ENCODE data around the gene BICDL1.
A peak's percentile ranks its signal among the peaks of the same experiment; 100 is the strongest.

Gene BICDL1, protein sequence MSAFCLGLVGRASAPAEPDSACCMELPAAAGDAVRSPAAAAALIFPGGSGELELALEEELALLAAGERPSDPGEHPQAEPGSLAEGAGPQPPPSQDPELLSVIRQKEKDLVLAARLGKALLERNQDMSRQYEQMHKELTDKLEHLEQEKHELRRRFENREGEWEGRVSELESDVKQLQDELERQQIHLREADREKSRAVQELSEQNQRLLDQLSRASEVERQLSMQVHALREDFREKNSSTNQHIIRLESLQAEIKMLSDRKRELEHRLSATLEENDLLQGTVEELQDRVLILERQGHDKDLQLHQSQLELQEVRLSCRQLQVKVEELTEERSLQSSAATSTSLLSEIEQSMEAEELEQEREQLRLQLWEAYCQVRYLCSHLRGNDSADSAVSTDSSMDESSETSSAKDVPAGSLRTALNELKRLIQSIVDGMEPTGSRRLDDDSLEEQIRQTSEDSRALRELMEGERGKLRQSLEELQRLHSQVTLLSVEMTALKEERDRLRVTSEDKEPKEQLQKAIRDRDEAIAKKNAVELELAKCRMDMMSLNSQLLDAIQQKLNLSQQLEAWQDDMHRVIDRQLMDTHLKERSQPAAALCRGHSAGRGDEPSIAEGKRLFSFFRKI

DNA sequence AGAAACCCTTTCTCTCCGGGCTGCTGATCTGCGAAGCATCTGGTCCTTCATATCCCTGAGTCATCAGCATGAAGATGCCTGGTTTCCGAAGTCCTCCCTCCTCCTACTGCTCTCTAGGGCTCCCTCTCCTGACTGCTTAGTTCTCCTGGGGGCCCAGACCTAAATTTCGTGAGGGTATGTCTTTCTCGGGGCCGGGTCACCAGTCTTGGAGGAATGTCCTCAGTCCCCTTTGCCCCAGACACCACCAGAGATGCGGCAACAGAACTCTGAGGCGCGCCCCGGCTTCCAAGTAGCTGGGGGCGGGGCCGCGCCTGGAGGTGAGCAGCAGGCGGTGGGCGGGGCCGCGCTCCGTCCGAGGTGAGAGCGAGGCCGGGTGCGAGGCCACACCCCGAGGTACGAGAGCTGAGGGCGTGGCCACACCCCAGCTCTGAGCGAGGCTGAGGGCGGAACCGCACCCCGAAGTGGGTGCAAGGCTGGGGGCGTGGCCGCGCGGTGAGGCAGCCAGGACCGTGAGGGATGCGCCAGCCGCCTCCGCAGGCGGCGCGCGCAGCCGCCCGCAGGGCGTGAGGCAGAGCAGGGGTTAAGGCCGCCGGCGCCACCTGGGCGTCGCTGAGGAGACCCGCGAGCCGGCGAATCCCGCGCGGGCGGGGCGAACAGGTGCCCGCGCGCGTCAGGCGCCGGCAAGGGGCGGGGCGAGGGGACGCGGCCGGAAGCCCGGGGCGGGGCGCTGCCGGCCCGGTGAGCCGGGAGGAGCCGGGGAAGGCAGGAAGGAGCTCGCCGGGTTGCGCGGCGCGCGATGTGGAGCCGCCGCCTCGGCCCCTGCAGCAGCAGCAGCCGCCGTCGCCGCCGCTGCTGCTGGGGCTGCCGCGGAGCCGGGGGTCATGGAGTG, at the start of gene BICDL1:
Gene BICDL1, plus strand, starts transcription at position 765 of the 889 bp plus-strand sequence. CDS start 633 bp downstream, outside the sequence.
- TF ChIP-seq, protein P1, sequence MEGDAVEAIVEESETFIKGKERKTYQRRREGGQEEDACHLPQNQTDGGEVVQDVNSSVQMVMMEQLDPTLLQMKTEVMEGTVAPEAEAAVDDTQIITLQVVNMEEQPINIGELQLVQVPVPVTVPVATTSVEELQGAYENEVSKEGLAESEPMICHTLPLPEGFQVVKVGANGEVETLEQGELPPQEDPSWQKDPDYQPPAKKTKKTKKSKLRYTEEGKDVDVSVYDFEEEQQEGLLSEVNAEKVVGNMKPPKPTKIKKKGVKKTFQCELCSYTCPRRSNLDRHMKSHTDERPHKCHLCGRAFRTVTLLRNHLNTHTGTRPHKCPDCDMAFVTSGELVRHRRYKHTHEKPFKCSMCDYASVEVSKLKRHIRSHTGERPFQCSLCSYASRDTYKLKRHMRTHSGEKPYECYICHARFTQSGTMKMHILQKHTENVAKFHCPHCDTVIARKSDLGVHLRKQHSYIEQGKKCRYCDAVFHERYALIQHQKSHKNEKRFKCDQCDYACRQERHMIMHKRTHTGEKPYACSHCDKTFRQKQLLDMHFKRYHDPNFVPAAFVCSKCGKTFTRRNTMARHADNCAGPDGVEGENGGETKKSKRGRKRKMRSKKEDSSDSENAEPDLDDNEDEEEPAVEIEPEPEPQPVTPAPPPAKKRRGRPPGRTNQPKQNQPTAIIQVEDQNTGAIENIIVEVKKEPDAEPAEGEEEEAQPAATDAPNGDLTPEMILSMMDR (IDR thresholded peaks at IDR 0.05): peak; percentile 33; the same call in 1 of the 2 replicates

DNA sequence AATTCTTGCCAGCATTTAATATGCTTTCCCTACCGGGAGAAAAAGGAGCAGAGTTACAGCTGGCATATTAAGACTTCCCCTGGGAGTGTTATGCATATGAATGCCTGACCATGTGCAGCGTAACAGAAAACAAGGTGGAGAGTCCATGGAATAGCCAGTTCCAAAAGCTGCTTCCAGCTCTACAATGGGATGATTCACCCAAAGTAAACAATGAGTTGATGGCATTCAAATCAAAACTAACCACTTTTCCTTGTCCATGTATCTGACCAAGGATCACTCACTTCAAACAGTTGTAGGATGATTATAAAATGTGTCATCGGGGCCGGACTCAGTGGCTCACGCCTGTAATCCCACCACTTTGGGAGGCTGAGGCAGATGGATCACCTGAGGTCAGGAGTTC, 48.1 kb upstream of the BICDL1 start:
- TF ChIP-seq, protein P1 (IDR thresholded peaks at IDR 0.05): no peak

DNA sequence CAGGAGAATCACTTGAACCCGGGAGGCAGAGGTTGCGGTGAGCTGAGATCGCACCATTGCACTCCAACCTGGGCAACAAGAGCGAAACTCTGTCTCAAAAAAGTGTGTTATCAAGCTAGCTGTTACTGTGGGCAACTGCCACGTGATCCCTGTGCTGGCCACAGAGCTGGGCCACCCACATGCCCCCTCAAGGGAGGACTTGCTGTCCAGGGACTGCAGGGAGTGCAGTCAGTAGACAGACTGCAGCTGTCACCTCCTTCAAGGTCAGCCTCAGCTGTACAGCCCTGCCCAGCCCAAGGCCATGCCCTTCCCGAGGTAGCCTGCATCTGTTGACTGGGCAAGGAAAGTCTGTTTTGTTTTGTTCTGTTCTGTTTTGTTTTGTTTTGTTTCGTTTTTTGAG, 46.6 kb upstream of the BICDL1 start:
- TF ChIP-seq, protein P1 (IDR thresholded peaks at IDR 0.05): no peak

DNA sequence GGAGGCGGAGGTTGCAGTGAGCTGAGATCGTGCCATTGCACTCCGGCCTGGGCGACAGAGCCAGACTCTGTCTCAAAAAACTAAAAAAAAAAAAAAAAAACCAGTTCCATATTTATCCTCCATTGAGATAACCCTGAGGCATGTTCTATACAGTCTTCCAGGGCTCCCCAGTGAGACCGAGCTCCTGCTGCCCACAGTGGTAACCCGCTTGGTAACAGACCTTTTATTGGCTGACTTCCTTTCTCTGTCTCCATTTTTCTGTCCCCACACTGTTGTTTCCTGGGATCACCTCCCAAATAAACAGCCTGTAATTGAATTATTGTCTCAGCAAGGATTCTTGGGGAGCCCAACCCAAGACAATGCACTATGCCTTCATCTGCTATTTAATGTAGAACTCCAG, 42.8 kb upstream of the BICDL1 start:
- TF ChIP-seq, protein P1 (IDR thresholded peaks at IDR 0.05): no peak

DNA sequence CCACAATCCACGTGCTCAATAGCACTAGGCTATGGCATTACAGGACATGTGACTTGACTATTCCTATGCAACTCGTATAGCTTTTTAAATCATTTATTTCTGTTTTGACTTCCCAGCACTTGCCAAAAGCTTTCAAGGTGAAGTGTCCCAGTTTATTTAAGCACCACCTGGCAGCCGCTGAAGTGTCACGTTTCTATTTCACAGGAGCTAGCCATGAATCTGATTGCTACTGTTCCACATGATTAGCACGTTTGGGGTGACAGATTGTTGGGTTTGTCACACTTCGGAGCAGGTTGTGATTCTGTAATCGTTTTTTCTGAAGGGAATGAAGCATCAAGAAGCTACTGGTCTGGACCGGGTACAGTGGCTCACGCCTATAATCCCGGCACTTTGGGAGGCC, 39.9 kb upstream of the BICDL1 start:
- TF ChIP-seq, protein P1 (IDR thresholded peaks at IDR 0.05): no peak

DNA sequence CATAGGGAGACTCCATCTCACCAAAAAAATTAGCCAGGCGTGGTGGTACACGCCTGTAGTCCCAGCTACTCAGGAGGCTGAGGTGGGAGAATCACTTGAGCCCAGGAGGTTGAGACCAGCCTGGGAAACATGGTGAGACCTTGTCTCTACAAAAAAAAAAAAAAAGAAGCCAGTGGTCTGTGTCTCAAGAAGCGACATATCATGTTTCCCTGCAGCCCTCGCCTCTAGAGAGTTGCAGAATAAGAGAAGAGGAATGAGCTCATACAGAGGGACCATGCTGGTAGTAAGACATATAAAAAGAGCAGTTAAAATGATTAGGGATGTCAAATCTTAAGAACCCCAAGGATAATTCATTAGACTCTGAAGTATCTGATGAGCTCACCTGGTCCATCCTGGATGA, 39.4 kb upstream of the BICDL1 start:
- TF ChIP-seq, protein P1 (IDR thresholded peaks at IDR 0.05): no peak

DNA sequence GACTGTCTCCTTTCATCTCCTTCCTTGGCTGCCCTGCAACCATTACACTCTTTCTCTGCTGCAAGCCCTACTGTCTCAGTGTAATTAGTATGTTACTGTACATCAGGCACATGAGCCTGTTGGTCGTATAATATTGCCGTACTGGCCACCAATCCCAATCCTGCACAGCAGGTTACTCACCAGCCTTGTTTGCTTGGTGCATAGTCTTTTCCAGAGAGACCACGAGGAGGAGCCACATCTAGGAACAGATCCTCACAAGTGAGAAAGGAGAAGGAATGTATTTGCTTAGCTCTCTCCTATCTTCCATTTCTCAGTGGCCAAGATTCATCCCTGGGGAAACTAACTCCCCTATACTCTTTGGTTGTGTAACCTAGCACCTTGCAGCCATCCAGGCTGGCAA, 33.0 kb upstream of the BICDL1 start:
- TF ChIP-seq, protein P1 (IDR thresholded peaks at IDR 0.05): no peak

All from LNCAP (cell line).